NCI-H345 treated with DMSO at 0.1 percent for 48 hours (cell line): ENCODE data around the gene CDCA5.

Source experiments
- DNase-seq: peaks from one replicate; lab custom pipeline; 2025; ENCODE audit not compliant: unreplicated experiment; lab: John Stamatoyannopoulos, UW

Gene CDCA5, protein sequence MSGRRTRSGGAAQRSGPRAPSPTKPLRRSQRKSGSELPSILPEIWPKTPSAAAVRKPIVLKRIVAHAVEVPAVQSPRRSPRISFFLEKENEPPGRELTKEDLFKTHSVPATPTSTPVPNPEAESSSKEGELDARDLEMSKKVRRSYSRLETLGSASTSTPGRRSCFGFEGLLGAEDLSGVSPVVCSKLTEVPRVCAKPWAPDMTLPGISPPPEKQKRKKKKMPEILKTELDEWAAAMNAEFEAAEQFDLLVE

DNA sequence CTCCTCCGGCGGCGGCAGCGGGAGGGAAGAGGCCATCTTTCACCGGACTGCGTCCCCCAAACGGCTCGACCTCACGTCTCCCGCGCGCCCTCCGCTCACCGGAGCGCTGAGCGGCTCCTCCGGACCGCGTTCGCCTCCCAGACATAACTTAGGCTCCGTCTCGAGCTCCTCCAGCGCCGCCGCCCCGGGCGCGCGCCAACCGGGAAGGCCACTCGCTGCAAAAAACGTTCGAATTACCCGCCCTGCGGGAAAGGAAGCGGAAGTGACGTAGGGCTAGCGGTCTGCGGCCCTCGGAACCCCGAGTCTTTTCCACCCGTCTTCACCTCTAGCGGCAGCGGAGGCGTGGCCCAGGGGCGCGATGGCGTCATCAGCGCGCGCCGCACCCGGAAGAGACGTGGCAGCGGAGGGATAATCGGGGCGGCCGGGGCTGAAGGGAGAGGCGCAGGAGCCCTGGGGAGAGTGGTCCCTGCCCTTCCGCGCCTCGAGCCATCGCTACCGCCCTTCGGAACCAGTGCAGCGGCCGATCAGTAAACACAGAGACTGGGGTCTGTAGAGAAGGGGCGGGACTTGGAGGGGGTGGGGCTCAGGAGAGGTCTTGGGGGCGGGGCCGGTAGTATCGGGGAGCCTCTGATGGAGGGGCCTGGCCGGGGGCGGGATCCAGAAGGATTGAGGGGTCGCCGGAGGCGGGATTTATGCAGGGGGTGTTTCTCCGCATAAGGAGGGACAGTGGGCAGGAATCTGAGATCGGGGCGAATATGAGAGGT lies at the start of gene CDCA5, which contains the start of gene ZFPL1:
Gene CDCA5, minus strand, starts transcription at position 207 of the 764 bp plus-strand sequence. Its CDS starts 62 bp downstream, at position 145.
Gene ZFPL1, plus strand, starts transcription at position 389 of the 764 bp plus-strand sequence. CDS start 477 bp downstream, outside the sequence.
- DNase-seq, result peak; percentile 87

DNA sequence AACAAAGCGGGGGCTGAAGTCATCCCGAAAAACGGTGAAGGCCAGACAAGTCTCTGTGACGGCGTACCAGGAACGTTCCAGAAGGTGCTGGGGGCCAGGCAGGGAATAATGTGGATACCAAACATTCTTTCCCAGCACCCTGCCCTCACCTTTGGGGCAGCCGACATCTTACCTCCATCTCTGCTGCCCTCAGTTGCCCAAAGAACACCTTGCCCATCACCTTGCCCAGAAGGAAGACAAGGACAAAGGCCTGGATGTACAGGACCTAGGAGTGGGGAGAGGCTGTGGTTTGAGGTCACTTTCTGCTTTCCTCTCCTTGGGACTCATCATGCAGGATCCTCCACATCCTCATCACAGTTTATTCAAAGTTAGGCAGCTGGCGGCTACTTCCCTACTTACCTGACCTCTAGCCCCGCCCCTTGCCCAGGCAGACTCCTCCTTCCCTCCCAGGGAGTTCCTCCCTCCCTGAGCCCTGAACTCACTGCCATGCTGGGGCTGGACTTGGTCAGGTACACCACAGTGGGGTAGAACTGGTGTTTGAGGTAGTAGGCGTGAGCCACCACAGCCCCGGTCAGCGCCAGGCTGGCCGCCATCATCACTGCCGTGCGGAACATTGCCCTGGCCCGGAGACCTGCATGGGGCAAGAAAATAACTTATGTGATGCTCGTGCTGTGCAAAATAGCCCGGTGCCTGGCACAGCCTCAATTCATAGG lies 49.3 kb upstream of the CDCA5 start:
- no peak for DNase-seq

DNA sequence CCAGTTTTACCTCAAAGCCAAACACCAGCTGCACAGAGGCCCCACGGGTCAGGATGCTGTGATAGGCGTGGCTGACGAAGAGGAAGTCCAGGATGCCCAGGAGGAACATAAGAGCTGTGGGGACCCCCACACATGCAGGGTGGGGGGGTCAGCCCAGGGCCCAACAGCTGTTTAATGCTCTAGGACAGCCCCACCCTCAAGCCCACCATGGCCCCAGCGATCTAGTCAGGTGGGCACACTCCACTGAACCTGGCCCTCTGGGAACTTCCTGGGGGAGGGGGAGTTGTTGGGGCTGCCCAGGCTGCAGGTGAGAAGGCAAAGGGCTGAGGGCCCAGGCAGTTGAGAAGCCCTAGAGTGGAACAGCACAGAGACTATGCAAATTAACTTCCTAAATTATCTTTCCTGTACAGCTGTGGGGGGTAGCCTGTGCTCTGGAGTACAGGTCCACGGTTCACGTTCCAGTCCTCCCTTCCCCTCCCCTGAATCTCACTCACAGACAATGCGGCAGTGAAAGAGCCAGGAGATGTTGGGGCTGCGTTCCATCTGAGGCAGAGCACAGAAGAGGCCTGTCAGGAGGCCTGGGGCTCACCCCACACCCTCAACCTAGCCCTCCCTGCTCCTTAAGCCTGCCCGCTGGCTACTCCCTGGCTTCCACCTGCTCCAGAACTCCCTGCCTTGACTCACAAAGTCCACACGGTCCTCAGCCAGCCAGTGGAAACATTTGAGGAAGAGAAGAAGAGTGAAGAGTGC lies 48.6 kb upstream of the CDCA5 start:
- no peak for DNase-seq

DNA sequence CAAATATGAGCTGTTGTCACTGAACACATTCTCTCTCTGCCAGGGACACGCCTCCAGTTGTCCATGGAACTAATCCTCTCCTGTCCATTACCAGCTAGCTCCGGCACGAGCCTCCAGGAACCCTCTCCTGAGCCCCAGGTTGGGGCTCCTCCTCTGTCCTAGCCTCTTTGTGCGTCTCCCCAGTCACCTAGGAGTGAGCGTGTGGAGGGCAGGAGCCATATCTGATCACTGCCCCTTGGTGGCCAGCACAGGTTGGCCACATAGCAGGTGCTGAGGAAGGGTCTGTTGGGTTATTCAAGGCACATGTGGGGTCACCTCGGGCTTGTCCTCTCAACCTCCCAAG lies 48.0 kb upstream of the CDCA5 start:
- no peak for DNase-seq

DNA sequence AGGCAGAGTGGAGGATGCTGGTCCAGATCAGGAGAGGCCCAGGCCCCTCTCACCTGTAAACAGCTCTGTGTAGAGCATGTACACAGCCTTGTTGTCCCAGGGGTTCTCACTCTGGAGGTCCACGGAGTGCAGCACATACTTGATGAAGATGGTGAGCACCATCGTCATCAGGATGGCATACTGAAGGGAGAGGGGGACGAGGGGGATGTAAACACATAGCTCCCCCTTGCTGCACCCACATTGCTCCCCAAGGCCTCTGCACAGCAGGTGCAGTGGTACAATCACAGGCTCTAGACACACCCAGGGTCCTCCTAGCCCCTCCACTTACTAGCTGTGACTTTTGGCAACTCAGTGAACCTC lies 47.6 kb upstream of the CDCA5 start:
- no peak for DNase-seq

DNA sequence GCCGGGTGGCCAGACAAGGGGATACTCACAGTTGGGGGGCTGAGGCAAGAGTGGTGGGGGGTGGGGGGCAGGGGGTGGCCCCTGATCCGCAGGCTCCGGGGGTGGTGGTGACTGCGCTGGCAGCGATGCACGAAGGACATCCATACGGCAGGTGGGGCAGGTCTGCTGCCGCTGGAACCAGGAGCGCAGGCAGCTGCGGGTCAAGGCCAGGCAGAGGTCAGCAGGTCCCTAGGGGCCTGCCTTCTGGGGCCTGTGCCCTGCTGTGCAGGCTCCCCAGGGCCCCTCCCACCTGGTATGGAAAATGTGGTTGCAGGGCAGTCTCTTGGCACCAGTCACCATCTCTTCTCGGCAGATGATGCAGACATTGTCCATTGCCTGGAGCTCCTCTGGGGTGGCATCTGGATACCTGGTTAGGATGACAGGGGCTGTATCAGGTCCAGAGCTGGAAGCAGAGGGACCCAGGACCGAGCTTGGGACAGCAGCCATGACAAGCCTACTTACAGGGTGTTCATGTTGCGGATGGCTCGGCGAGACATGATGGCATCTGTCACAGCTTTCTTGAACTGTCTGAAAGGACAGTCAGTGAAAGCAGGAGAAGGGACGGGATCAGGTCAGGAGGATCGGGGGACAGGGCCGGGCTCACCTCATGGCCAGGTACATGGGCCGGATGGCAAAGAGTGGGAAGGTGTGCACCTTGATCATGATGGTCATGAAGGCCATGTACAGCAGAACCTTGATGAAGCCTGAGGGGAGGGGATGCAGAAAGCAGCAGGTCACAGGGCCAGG lies 47.0 kb upstream of the CDCA5 start:
- DNase-seq, result no peak

DNA sequence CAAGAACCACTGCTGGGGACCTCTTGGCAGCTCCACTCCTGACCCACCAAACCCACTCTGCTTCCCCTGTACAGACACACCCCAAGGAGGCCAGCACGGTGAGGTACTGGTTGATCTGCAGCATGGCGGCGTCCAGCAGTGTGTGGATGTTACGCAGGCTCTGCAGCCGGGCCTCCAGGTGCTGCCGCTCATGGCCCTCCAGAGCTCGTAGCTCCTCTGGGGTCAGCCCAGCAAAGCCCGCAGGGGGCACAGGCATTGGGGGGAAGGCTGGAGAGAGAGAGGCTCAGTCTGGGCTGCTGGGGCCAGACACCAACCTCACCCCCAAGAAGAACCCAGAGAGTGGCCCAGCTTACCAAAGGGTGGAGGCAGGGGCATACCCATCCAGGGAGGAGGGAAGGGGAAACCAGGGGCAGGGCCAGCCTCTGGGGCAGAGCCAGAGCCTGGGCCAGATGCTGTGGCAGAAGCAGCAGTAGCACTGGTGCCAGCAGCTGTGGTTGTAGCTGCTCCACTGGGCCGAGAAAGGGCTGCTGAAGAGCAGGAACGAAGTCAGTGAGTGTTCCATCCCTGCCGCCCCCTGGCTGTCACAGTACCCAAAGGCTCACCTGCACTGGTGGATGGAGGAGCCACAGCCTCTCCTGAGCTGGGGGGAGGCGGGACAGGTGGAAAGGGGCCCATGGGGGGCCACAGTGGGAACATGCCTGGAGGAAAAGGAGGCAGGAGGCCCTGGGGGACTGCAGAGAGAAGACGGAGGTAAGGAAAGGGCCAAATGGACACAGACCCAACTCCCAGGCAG lies 46.0 kb upstream of the CDCA5 start:
- DNase-seq, result no peak

DNA sequence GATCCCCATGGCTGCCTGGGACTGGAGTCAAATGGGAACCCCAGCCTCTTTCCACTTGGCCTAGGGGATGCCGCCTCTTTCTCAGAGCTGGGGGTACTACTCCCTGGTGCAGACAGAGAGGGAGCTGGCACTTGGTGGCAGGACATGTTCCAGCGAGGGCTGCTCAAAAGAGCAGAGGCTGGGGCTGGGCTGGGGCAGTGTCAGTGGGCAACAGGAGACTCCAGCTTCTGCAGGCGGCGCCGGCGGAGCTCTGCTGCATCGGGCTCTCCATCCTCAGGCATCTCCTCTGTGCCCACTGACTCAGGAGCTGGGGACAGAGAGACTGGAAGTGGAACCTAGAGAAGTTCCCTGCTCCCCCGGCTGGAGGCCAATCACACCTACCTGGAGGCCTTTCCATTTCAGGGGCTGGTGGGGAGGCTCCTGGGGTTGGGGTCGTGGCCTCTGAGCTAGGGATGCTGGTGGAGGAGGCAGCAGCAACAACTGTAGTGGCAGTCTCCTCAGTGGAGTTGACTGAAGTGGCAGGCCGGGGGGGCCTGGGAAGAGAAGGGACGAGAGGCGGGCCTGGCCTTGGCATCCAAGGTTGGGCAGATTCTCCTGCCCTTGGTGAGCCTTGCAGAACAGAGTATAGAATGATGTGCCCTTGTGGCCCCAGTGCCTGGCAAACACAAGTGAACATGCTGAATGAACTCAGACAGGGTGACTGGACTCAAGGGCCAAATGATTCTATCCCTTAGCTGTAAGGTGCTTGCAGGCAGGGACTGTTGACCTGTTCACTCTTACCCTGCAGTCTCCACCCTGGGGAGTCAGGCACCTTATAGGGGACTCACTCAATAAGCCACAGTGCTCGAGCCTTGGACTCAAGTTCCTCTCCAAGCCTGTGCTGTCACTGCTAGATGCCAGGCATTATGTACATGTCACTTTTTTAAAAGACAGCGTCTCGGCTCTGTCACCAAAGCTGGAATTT lies 44.6 kb upstream of the CDCA5 start:
- DNase-seq, result no peak

DNA sequence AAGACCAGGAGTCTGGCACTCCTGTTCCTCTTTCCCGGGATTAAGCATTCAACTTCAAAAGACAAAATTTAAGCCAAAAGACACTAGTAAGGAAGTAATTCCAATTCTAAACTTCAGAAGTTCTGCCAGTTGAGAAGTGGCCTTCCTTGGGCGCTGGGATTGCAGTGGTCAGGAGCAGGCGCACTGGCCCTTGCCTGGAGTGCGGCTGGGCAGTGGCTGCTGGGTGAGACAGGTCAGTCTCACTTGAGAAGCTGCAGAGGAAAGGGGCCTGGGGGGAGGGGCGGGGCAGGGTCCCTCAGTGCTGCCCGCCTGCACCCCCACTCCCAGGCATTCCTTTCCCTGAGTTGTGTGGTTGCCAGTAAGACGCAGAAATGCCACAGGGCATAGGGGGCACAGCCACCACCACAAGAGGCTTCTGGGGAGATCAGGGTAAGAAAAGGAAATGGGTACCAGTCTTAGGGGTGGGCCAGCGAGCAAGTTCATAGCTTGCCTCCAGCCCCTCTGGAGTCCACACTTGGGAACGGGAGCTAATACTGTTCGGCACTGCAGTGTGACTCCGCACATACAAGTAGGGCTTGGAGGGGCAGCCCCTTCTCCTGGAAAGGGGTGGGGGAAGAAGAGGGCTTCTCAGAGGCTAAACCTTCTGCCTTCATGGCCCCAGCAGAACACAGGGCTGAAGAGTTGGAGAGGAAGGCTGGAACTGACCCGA lies 43.8 kb upstream of the CDCA5 start:
- DNase-seq, result no peak

DNA sequence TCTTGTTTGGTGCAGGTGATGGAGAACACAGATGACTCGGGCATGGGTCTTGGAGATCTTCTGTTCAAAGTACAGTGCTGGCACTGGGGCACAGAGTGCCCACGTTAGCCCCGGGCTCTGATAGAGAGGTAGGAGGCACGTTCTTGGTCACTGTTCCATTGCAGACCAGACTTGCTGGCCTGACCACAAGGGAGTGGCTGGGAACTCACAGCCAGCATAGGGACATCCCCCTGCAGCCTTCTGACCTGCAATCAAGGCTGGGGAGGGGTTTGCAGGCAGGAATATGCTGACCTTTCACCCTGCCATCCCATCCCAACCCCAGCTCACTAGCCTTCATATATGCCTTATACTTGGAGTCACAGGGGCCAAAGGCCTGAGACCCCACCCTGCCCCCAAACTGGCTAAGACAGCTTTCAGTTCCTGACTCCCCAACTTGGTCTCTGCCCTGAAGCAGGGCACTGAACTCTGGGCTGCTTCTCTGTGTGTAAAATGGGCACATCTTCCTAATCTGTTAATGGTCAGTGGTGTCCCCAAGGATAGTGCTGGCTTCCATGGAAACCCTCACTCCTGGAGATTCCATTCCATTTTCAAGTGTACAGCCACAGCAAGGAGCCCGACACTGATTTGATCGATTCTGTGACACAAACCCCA lies 42.9 kb upstream of the CDCA5 start:
- no peak for DNase-seq

DNA sequence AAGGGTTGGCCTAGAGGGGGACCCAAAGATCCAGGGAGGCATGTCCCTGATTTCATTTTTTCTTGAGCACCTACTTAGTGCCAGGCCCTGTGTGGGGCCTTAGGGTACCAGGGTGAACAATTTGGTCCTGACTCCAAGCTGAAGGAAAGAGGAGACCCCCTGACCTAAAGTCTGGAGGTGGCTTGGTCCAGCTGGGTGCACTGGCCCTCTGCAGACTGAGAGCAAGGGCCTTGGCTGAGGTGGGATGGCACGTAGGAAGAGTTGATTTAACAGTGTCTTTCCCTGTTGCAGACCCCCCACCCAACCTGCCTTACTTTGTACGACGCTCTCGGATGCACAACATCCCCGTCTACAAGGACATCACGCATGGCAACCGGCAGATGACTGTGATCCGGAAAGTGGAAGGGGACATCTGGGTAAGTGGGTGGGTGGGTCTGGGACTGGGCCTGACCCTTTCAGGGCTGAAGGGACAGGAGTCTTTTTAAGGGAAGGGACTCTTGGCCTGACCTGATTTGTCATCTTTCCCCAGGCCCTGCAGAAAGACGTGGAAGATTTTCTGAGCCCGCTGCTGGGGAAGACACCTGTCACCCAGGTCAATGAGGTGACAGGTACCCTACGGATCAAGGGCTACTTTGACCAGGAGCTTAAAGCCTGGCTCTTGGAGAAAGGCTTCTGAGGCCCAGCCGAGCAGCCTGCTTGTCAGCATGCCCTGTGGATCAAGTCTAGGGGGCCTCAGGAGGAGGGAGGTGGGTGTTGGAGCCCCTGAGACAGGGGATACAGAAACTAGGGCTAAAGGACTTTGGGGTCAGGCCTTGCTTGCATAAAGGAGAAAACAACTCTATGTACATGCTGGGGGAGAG lies 41.6 kb upstream of the CDCA5 start:
- no peak for DNase-seq

DNA sequence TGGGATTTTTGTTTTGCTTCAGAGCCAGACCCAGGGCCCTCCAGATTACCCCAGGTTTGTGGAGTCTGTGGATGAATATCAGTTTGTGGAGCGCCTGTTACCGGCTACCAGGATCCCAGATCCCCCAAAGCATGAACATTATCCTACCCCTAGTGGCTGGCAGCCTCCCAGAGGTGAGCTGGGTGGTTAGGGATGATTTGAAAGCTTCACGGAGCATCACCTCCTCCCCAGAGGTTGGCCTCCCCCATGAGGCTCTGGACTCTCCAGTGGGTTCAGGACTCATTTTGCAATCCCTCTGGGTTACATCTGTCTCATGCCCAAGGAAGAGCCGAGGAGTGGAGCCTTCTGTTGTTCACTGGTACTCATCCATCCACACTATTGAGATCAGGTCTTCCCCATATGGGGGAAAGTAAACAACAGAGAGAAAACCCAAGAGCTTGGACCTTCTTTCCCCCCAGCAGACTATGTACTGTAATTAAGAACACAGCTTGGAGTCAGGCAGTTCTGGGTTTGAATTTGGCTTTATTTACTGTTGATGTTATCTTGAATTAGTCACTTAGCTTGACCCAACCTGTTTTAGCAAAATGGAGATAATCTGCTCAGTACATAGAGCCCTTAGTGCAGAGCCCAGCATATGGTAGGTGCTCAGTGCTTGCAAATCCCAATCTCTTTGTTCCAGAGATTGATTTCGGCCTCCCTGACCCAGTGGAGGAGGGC lies 40.8 kb upstream of the CDCA5 start:
- DNase-seq, result no peak

DNA sequence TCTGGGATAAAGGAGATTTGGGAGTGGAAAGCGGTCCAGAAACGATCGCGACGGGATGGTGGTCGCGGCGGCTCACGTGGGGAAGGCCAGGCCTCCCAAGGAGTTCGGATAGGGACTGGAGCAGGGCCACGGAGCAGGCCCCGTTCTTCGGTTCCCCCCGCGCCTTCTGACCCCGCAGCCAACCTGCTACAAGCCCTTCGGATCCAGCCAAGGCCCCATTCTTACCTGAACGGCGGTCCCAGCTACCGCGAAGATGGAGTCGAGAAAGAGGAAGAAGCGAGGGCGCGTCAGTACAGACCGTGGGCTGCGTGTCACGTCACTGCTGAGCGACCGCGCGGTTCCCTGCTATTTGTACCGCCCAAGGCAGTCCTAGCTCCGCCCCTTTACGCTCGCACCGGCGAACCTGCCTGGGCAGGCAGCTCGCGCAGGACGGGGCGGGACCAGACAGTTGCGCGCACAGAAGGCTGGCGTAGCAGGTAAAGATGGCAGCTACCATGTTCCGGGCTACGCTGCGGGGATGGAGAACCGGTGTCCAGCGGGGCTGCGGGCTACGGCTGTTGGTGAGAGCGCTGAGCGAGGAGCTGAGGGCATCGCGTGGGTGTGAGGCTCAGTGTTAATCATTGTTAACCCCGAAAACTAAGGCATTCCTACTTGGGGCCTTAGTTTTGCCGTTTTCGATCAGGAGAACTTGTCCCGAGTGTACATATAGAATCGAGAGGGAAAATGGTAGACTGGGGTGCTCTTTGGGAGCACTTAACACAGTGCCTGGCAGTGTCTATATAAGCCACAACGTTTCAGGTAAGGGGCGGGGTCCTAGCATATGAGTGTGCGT lies 38.2 kb upstream of the CDCA5 start, which contains the start of the genes FAU and MRPL49:
Gene FAU, minus strand, starts transcription at position 270 of the 832 bp plus-strand sequence. CDS start 321 bp downstream, outside the sequence.
Gene MRPL49, plus strand, starts transcription at position 457 of the 832 bp plus-strand sequence. Its CDS starts 26 bp downstream, at position 483.
- DNase-seq, result peak; percentile 98

DNA sequence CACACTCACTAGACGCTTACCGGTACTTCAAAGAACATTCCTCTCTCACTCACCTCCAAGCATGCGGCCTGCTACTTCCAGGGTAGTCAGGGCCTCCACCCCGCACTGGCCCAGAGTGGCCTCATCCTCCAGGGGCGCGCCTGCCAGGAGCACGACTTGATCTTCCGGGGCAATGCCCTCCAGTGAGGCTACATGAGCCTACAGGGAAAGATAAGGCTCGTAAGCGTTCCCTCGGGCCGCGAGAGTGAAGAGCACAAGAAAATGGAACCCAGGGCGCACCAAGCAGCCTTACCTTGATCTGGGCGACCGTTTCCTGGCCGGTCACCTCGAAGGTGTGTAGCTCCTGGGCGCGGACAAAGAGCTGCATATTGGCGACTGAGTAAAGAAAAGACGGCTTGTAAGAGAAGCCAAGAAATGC lies 37.6 kb upstream of the CDCA5 start:
- DNase-seq, result no peak

DNA sequence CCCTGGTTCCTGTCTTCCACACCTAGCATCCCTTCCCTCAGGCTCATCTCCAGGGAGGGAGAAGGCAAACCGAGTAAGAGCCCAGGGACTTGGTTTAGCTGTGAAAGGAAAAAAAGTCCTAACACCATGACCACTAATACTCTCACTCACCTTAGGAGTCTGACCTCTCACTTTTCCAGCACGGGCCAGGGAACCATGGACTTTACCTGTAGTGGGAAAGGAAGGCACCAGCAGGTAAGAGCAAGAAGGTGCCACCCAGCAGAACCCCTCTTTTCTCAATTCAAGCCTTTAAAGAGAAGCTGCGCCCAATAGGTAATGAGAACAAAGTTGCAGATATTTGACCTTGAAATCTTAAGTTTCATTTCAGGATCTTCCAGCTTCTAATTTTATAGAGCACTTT lies 37.0 kb upstream of the CDCA5 start:
- no peak for DNase-seq
